SK-N-SH (cell line): Measurements from ENCODE around the gene CD68. TPM values are rescaled to one million over a fixed set of nuclear protein-coding genes. Genes with fewer than 3 reads are reported as not detected.
A peak's percentile ranks its signal among the peaks of the same experiment; 100 is the strongest.

Source experiments
- CTCF ChIA-PET: fragments of 300-600, 350-600 bp; formaldehyde crosslinking; extraction: SDS; loops from one replicate; lab custom pipeline; 2021; lab: Yijun Ruan, JAX
- POLR2A ChIA-PET: fragments of 350-600 bp; sonication (Branson Sonifier 250); formaldehyde crosslinking; extraction: SDS; loops from one replicate; lab custom pipeline; 2020; ENCODE audit warnings: antibody characterized with exemption, inconsistent platforms; lab: Yijun Ruan, JAX
- DNase-seq: peaks from one replicate; pipeline ENCODE4 v3.0.0; 2012
- H2AFZ ChIP-seq: fragments of 200-600 bp; sonication (generic); 2 replicates; pipeline ENCODE4 v1.8.1; 2016; ENCODE audit warnings: antibody characterized with exemption, mild to moderate bottlenecking, low read depth
- H3F3A ChIP-seq: fragments of 200-600 bp; sonication (generic); replicated peaks from 2 replicates; pipeline ENCODE3; 2016; ENCODE audit warnings: antibody characterized with exemption, mild to moderate bottlenecking; ENCODE audit not compliant: insufficient read depth
- H3K27ac ChIP-seq, 2 experiments: fragments of 200-500 bp in 1 of 2; fragments of 200-600 bp in 1 of 2; sonication (Bioruptor generic) in 1 of 2; sonication (generic), shearing (Covaris generic) in 1 of 2; 2 replicates each; pipeline versions ENCODE4 v1.5.1 to v1.6.1; 2014 to 2016; ENCODE audit warnings: low read depth in 2 of 2, inconsistent platforms in 1 of 2, low read length in 1 of 2, mild to moderate bottlenecking in 1 of 2, mixed read lengths in 1 of 2
- H3K27me3 ChIP-seq: fragments of 200-600 bp; sonication (generic), shearing (Covaris generic); 2 replicates; pipeline ENCODE4 v1.6.1; 2016; ENCODE audit warnings: mixed run types; ENCODE audit not compliant: insufficient read depth
- H3K36me3 ChIP-seq, 2 experiments: fragments of 200-500 bp in 1 of 2; fragments of 200-600 bp in 1 of 2; sonication (Bioruptor generic) in 1 of 2; sonication (generic) in 1 of 2; replicated peaks in 1 of 2; 2 replicates each; pipeline versions ENCODE3 to v1.5.1; 2014 to 2016; ENCODE audit warnings: low read length in 1 of 2, mild to moderate bottlenecking in 1 of 2; ENCODE audit not compliant: insufficient read depth in 2 of 2, control insufficient read depth in 1 of 2
- H3K4me1 ChIP-seq, 2 experiments: fragments of 200-500 bp in 1 of 2; fragments of 200-600 bp in 1 of 2; sonication (Bioruptor generic) in 1 of 2; sonication (generic), shearing (Covaris generic) in 1 of 2; 2 replicates each; pipeline versions ENCODE4 v1.5.1 to v1.6.1; 2014 to 2016; ENCODE audit warnings: low read depth in 1 of 2, low read length in 1 of 2, mixed run types in 1 of 2; ENCODE audit not compliant: insufficient read depth in 2 of 2, control insufficient read depth in 1 of 2
- H3K4me2 ChIP-seq: fragments of 200-600 bp; sonication (generic), shearing (Covaris generic); 2 replicates; pipeline ENCODE4 v1.6.1; 2017; ENCODE audit warnings: mixed run types
- H3K4me3 ChIP-seq, 2 experiments: fragments of 200-500 bp in 1 of 2; fragments of 200-600 bp in 1 of 2; sonication (Bioruptor generic) in 1 of 2; sonication (generic), shearing (Covaris generic) in 1 of 2; 2 replicates each; pipeline versions ENCODE4 v1.5.1 to v1.8.1; 2014 to 2016; ENCODE audit warnings: low read depth in 2 of 2, inconsistent platforms in 1 of 2, low read length in 1 of 2, mild to moderate bottlenecking in 1 of 2, mixed read lengths in 1 of 2, moderate library complexity in 1 of 2
- H3K79me2 ChIP-seq: fragments of 200-600 bp; sonication (generic); 2 replicates; pipeline ENCODE4 v1.8.1; 2017; ENCODE audit warnings: mild to moderate bottlenecking; ENCODE audit not compliant: insufficient read depth
- H3K9ac ChIP-seq: fragments of 200-600 bp; sonication (generic); 2 replicates; pipeline ENCODE4 v1.6.1; 2017; ENCODE audit warnings: mixed run types
- H3K9me2 ChIP-seq: fragments of 200-600 bp; sonication (generic); 2 replicates; pipeline ENCODE4 v1.6.1; 2017; ENCODE audit warnings: mixed run types
- H3K9me3 ChIP-seq: fragments of 200-600 bp; sonication (generic); 2 replicates; pipeline ENCODE4 v1.6.1; 2017; ENCODE audit warnings: mixed run types, mild to moderate bottlenecking, moderate library complexity
- H4K20me1 ChIP-seq: fragments of 200-600 bp; sonication (generic); 2 replicates; pipeline ENCODE4 v1.6.1; 2017; ENCODE audit warnings: mild to moderate bottlenecking, mixed run types; ENCODE audit not compliant: insufficient read depth
- EP300 ChIP-seq, 2 experiments: IDR thresholded peaks; 2 replicates each; pipeline versions ENCODE4 v1.4.0 to v1.6.1; 2012; ENCODE audit warnings: borderline replicate concordance in 1 of 2, low read depth in 1 of 2, low read length in 1 of 2
- EZH2phosphoT487 ChIP-seq: fragments of 200-600 bp; sonication (generic); IDR thresholded peaks from 2 replicates; pipeline ENCODE4 v1.6.1; 2017; ENCODE audit warnings: low read depth, mixed run types, mild to moderate bottlenecking, antibody characterized with exemption, moderate library complexity, borderline replicate concordance
- GABPA ChIP-seq: IDR thresholded peaks from 2 replicates; pipeline ENCODE4 v1.4.0; 2012; ENCODE audit warnings: low read depth, mild to moderate bottlenecking
- GATA2 ChIP-seq: sonication (generic); formaldehyde crosslinking; IDR thresholded peaks from 2 replicates; pipeline ENCODE4 v1.5.0; 2020; ENCODE audit warnings: mild to moderate bottlenecking, missing genetic modification reagents
- IRF3 ChIP-seq: fragments of 150-350 bp; IDR thresholded peaks from 2 replicates; pipeline ENCODE4 v1.6.1; 2016; ENCODE audit warnings: mild to moderate bottlenecking, low read depth, low read length
- JUND ChIP-seq: IDR thresholded peaks from 2 replicates; pipeline ENCODE4 v1.4.0; 2012
- MAX ChIP-seq: IDR thresholded peaks from 2 replicates; pipeline ENCODE4 v1.4.0; 2012; ENCODE audit warnings: low read depth
- MEF2A ChIP-seq: IDR thresholded peaks from 2 replicates; pipeline ENCODE4 v1.4.0; 2012; ENCODE audit warnings: low read depth, borderline replicate concordance
- MXI1 ChIP-seq: IDR thresholded peaks from 2 replicates; pipeline ENCODE4 v1.6.1; 2012; ENCODE audit warnings: mild to moderate bottlenecking, low read depth, low read length, improper control_type of control experiment
- NFIC ChIP-seq: IDR thresholded peaks from 2 replicates; pipeline ENCODE4 v1.4.0; 2012; ENCODE audit warnings: borderline replicate concordance
- PBX3 ChIP-seq: IDR thresholded peaks from 2 replicates; pipeline ENCODE4; 2012
- RAD21 ChIP-seq: IDR thresholded peaks from 2 replicates; pipeline ENCODE4 v1.6.1; 2012; ENCODE audit warnings: mild to moderate bottlenecking, low read length
- RCOR1 ChIP-seq: fragments of 150-350 bp; IDR thresholded peaks from 2 replicates; pipeline ENCODE4 v1.6.1; 2017; ENCODE audit warnings: antibody characterized with exemption, low read length
- REST ChIP-seq: IDR thresholded peaks from 2 replicates; pipeline ENCODE4 v1.6.1; 2012; ENCODE audit warnings: mild to moderate bottlenecking, low read depth, low read length, moderate library complexity
- SMC3 ChIP-seq: IDR thresholded peaks from 2 replicates; pipeline ENCODE4 v1.6.1; 2012; ENCODE audit warnings: low read depth, low read length, improper control_type of control experiment
- TAF1 ChIP-seq: IDR thresholded peaks from 2 replicates; pipeline ENCODE4 v1.6.1; 2012; ENCODE audit warnings: low read depth, mild to moderate bottlenecking, low read length, moderate library complexity, borderline replicate concordance
- TCF12 ChIP-seq: IDR thresholded peaks from 2 replicates; pipeline ENCODE4 v1.4.0; 2012
- TEAD4 ChIP-seq: IDR thresholded peaks from 2 replicates; pipeline ENCODE4 v1.4.0; 2012; ENCODE audit warnings: mild to moderate bottlenecking, borderline replicate concordance; ENCODE audit not compliant: insufficient read depth
- USF2 ChIP-seq: fragments of 150-350 bp; IDR thresholded peaks from 2 replicates; pipeline ENCODE4 v1.6.1; 2017; ENCODE audit warnings: antibody characterized with exemption, low read length, low read depth, borderline replicate concordance
- ZBTB33 ChIP-seq: IDR thresholded peaks from 2 replicates; pipeline ENCODE4 v1.4.0; 2012; ENCODE audit warnings: low read depth, borderline replicate concordance
- WGBS: methylation state at CpG from one replicate; pipeline ENCODE4 v1.1.6; 2017; ENCODE audit warnings: low lambda C conversion rate; 5-methylcytosine and 5-hydroxymethylcytosine counted together
- polyA plus RNA-seq, 3 experiments: library from polyadenylated mRNA; depleted of rRNA; stranded (reverse); fragments of >200 nt; gene quantifications; 2 replicates each; pipeline ENCODE4 v1.2.3, GENCODE V29; 2012

CD68 gene
- polyA plus RNA-seq, 1 of the 3 experiments (the other 2 are of a cell fraction): 62.4 TPM

GRCh38 chr17:7614425-7615264, 35.2 kb downstream of the CD68 start, which contains the start of gene FXR2 (continued):
- peak; percentile 36 for TF ChIP-seq RAD21
- no peak for TF ChIP-seq GABPA

- peak overlapping the region; percentile 57; the same call in 1 of the 2 replicates for H3K9ac ChIP-seq
- 4% methylated on average over 28 of the region's 28 CpGs for WGBS
- peaks cover 38% of the 10 kb centered on the region for H4K20me1 ChIP-seq
- peak overlapping the region; percentile 71 to 84; a peak in 3 of 4 replicates for H3K27ac ChIP-seq
- no peaks in the 10 kb centered on the region for H3K9me2 ChIP-seq
- ChIA-PET CTCF (interaction anchor here (0.6 to 2.1 kb wide), 7 partner anchors 12 to 73 kb away, joined by 3 to 14 read pairs (median 8); partner anchors contain the start of genes MPDU1, SAT2, SOX15 and TP53), POLR2A (interaction anchor here (0.7 to 2.4 kb wide), 8 partner anchors 12 to 72 kb away, joined by 3 to 19 read pairs (median 6); partner anchors contain the start of genes CD68, SAT2, TP53 and WRAP53)
- H3K79me2 ChIP-seq: peaks cover 41% of the 10 kb centered on the region
- H2AFZ ChIP-seq: peak overlapping the region; percentile 79; the same call in 1 of the 2 replicates
- peaks cover 0 to 18% of the 10 kb centered on the region in 2 experiments; a peak in 3 of 4 replicates for H3K4me1 ChIP-seq
- peak overlapping the region; percentile 46 to 58 for H3K4me3 ChIP-seq
- H3K36me3 ChIP-seq: peaks cover 8 to 14% of the 10 kb centered on the region in 2 experiments
- H3K9me3 ChIP-seq: no peaks in the 10 kb centered on the region
- no peaks in the 10 kb centered on the region for H3K27me3 ChIP-seq
- H3F3A ChIP-seq: peaks cover 4% of the 10 kb centered on the region
- no peak for DNase-seq
- peak overlapping the region; percentile 78 for H3K4me2 ChIP-seq
- no peak for TF ChIP-seq TCF12
- TF ChIP-seq USF2: no peak
- TF ChIP-seq GATA2 (CRISPR knock-in tag): no peak
- no peak for TF ChIP-seq IRF3
- TF ChIP-seq NFIC: no peak
- TF ChIP-seq MAX: peak; percentile 2; the same call in 1 of the 2 replicates
- no peak for TF ChIP-seq MEF2A
- no peak for TF ChIP-seq JUND
- no peak for TF ChIP-seq EZH2phosphoT487
- TF ChIP-seq SMC3: no peak
- no peak for TF ChIP-seq RCOR1
- no peak for TF ChIP-seq EP300 (IDR thresholded peaks at IDR 0.05; ENCODE audit: borderline replicate concordance in 1 of 2, low read depth in 1 of 2, low read length in 1 of 2)
- no peak for TF ChIP-seq PBX3
- TF ChIP-seq RAD21: no peak
- no peak for TF ChIP-seq TEAD4
- TF ChIP-seq ZBTB33: no peak
- TF ChIP-seq TAF1: peak; percentile 52; the same call in 1 of the 2 replicates
- TF ChIP-seq MXI1: peak; percentile 44; the same call in 1 of the 2 replicates
- TF ChIP-seq REST: no peak
These were observed 35.9 kb downstream of the CD68 start for GRCh38 chr17:7615265-7615747.
